ENCODE results near the gene PABPC3.

PABPC3 gene

DNA sequence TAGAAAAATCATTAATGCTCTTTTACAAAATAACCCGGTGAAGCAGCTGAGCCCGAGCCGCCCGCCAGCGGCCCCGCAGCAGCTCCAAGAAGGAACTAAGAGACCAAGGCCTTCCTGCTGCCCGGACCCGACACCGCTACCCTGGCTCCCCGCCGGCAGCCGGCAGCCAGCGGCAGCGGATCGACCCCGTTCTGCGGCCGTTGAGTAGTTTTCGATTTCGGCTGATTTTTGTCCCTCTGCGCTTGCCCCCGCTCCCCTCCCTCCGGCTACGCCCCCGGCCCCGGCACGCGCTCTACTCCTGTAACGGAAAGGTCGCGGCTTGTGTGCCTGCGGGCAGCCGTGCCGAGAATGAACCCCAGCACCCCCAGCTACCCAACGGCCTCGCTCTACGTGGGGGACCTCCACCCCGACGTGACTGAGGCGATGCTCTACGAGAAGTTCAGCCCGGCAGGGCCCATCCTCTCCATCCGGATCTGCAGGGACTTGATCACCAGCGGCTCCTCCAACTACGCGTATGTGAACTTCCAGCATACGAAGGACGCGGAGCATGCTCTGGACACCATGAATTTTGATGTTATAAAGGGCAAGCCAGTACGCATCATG lies at the start of gene PABPC3:
Gene PABPC3 (plus strand): TSS at position 286 of the 603 bp plus-strand sequence. CDS start 63 bp downstream, at position 349.
- peak in 1 of 2 donors; percentile 1 for DNase-seq

DNA sequence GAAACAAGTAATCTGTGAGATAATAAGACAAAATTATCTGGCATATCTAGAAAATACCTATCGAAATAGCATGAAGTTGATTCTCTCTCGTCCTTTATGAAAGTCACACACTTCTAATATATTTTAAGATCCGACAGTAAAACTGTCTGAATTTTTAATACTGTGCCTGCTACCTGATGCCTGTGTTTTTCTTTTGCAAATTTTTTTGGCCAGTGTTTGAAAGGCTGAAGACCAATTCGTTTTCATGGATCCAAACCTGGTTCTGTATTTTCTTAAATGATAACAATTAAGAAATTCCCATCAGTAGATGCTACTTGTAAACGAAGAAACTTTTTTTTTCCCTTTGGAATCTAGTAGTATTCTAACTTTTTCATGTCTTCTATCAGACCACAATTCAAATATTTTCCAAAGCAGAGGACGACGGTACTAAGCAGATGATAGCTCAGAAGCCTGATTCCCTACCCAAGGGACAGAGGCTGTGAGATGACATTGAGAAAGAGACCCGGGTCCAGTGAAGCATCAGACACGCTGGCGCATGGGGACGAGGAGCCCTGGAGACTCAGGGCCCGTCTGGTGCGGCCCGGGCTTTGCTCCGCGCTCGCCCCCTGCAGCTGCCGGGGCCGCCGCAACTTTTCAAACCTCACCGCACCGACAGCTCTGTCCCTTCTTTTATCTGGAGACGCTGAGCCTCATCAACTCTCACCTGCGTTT lies 49.5 kb upstream of the PABPC3 start:
- DNase-seq: no peak

DNA sequence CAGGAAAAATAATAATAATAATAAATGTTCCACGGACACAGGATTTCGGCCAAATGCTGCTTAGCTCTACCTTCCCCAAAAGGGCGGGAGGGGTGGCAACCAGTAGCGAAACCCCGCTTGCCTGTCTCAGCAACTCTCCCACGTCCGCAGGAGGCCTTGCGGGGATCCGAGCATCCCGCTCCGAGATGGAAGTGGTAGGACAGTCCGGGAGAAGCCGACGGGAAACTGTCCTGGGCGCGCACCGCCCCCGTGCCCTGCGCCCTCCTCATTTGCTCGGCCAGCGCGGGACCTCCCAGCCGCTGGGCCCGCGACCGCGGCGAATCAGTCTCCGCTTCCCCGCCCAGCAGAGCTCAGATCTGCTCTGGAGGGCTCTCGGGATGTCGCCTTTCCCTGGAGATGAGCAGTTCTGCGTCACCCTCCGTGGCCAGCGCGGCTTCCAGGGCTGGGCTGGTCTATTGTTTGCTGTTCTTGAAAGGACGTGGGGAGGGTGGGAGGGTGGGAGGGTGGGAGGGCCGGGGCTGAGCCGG lies 48.9 kb upstream of the PABPC3 start:
- DNase-seq: no peak

DNA sequence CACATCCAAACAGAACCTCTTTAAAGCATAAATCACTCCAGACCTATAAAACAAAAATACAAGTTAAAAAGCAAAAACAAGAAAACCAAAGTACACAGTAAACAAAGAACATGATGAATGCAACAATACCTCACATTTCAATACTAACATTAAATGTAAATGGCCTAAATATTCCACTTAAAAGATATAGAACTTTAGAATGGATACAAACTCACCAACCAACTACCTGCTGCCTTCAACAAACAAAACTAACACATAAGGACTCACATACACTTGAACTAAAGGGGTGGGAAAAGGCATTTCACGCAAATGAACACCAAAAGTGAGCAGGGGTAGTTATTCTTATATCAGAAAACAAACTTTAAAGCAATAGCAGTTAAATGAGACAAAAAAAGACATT lies 44.9 kb upstream of the PABPC3 start:
- no peak for DNase-seq

DNA sequence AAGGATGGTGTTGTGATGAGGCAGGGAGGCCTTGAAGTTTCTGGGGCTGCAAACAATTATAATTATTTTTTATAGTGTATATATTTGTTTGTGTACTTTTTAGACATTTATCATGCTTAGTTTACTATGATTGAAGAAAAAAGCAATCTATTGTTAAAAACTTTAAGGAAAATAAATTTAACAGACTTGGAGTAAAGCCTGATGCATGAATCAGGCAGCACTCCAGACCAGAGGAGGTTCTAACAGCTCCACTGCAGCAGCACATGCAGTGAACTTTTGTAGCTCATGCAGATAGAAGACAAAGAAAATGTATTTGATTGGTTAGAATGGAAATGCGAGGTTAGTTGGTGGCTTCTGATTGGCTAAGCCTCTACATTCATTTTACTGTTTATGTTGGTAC lies 36.8 kb upstream of the PABPC3 start:
- no peak for DNase-seq

DNA sequence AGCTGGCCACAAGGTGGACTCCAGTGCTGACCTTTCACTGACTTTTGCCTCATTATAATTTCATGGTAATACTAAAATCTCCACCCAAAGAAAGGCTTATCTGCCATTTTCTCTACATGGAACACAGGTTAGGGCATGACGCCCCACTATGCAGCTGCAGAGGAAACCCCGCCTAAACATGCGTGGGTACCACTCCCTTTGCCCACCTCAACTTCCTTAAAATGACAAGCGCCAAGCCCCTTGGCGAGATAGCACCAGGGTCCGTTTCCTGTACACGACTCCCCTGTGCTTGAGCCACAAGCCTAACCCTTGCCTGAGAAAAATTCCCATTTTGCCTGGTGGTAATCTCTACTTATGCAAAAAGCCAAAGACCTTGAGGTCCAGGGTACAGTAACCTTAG lies 36.0 kb upstream of the PABPC3 start:
- no peak for DNase-seq

DNA sequence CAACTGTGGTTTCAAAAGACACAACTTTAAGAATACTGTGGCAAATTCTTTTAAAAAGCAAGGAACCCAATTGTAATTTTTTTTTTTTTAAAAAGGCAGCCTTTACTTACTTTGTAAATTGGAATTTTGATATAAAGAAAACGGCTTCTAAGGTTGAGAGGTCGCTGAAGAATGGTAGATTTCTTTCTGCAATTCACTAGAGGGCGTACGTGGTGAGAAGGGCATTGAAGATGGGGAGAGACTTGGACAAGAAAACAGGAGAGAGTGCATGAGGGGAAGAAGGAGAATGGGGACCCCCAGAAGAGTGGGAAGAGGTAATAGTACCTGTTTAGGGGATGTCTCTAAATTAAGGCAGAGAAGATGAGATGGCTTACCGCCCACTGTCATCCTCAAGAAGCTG lies 33.5 kb upstream of the PABPC3 start:
- no peak for DNase-seq

DNA sequence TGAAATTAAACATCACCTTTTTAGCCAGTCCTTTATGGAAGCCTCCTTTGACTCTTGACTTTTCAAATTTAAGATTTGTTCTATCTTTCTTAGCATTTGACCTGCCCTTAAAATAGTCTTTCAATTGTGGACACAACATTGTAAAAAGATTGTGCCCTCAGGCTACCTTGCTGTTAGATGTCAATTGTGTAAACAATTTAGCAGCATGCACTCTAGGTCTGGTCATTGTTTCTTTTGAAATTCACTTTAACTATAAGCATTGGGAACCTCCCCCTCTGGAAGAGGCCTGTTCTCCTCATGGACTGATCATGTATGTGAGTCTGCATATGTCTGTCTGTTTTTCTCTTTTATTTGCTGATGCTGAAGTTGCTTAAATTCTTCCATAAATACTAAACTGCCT lies 31.5 kb upstream of the PABPC3 start:
- no peak for DNase-seq

DNA sequence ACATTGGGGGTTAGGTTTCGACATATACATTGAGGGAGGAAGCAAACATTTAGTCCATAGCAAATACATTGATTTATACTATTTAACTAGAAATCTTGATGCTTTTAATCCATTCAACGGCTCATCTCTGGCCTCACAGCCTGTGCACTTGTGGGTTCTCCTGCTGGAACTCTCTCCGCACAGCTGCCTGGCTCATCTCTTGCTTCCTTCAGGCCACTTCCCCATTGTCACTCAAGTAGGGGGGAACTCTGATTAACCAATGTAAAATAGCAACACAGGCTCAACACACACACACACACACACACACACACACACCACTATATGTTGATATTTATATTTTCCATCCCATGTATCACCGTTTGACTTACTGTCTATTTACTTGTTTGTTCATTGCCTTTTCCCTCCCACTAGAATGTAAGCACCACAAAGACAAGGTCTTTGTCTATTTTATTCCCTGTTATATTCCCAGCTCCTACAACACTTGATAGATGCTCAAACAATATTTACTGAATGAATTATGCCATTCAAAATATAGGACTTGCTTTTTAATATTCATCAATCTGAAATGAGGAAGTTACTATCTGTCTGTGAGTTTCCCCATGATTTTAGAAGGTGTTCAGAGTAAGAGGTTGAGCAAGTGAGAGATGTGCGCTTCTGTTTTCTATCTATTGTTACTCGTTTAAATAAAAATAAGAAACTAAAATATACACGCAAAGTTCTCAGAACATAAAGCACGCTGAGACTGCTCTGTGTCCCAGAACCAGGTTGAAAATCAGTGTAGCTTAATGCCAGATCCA lies 29.8 kb upstream of the PABPC3 start:
- no peak for DNase-seq

DNA sequence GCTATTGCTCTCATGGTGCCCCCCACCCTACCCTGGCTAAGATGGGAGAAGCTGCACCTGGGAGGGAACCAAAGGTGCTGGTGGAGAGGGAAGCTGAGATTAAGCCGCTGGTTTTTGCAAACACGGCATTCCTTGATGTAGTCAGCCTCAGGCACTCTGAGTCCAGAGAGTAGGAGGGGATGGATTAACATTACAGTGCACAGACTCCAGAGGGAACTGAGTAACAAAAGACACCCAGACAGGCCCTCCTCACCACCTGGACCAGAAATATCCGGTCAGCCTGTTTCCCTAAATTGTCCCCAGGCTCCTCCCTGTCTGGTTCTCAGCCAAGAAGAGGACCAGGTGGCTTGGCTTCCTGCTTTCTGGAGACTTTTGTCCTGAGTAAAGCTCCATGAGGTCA lies 28.9 kb upstream of the PABPC3 start:
- DNase-seq: no peak

DNA sequence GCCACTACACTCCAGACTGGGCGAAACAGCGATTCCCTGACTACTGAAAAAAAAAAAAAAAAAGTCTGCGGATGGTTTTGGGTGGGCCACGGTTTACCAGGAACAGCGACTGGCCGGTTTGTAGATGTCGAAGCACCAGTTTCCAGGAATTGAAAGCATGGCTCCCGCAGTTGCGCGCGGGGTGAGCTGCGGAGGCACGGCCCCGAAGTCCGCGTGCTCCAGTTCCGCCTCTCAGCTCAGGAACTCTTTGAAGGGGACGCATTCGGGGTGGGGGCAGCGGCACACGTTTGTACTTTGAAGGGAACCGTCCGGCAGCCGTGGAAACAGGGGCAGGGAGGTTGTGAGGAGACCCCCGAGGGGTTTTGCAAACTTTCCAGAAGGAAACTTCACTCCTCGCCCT lies 27.1 kb upstream of the PABPC3 start:
- no peak for DNase-seq

DNA sequence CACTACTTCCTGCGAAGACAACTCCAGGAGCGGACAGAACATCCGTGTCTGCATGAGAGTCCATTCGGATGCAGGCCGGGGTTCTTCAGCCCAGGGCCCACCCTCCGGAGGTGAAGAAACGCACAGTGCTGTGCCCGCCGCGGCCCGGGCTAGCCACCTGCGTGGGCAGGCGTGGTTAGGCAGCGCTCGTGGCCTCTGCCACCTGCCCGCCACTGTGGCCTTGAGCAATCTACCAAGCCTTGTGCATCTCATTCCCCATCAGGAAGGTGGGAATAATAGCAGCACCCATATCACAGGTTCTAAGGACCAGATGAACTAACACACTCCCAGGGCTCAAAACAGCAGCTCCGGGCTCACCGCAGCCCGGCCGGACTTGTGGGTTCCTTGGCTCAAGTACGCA lies 26.7 kb upstream of the PABPC3 start:
- no peak for DNase-seq

GRCh38 chr13:25069911-25070310 lies 26.0 kb upstream of the PABPC3 start:
- no peak for DNase-seq

- DNase-seq: no peak
Measured at GRCh38 chr13:25080773-25081172, 15.2 kb upstream of the PABPC3 start.

- DNase-seq: no peak
Measured at GRCh38 chr13:25084096-25084495, 11.8 kb upstream of the PABPC3 start.

- peak; percentile 5 to 7 for DNase-seq
Measured at GRCh38 chr13:25085125-25085742, 10.7 kb upstream of the PABPC3 start.

DNA sequence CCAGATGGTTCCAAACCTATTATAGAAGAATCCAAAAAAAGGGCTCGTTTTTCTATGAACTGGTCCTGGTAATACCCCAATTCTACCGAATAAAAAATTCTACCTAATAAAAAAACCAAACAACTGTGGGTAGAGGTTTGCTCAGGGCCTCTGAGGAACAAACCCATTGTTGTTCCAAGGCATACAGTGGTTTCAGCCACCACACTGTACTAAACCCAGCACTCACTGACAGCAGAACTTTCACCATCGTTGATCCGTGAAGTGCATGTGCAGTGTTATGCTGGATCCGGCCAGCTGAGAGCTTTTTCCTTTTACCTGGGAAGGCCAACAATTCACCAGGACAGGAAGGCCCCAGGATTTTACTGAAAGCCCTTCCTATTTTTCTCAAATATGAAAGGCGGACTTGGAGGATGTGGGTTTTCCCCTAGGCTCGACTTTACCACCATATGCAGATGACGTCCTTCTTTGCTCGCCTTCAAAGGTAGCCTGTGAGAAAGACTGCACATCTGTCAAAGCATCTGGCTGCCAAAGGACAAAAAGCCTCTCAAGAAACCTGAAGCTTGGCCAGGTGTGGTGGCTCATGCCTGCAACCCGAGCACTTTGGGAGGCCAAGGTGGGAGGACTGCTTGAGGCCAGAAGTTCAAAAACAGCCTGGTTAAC lies 7.2 kb upstream of the PABPC3 start:
- no peak for DNase-seq

- DNase-seq: no peak
Measured at GRCh38 chr13:25097426-25097825, 1.5 kb downstream of the PABPC3 start.

- DNase-seq: no peak
Measured at GRCh38 chr13:25103711-25104110, 7.8 kb downstream of the PABPC3 start.

GRCh38 chr13:25109341-25109740 lies 13.4 kb downstream of the PABPC3 start:
- no peak for DNase-seq

DNA sequence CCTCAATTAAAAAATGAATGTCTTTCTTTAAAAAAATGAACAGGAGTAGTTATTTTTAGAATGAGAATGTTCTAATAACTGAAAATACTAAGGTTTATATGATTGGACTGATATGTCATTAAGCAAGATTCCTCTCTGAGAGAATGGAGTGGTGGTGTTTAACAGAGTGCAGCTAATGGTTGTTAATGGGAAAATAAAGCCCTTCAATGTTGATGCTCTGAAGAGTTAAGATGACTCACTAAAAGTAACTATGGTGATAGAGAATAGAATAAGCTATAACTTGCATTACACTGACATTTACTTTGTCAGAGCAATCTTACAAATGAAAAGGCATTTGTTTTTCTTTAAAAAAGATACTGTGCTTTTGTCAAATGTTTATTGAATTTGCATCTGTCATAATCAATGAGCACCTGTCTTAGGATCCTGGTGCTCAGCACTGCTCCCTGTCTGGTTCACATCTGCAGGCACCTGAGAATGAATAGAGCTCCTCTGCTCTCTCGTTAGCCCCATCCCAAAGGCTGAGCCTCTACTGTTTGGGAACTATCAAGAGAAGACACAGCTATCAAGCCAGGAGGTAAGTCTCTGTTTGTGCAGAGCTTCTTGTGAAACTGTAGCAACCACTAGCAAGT lies 15.1 kb downstream of the PABPC3 start:
- no peak for DNase-seq

- DNase-seq: no peak
Measured at GRCh38 chr13:25111585-25111956, 15.6 kb downstream of the PABPC3 start.

Measured in stimulated activated CD4-positive, alpha-beta T cell treated with anti-CD3 and anti-CD28 coated beads, Interleukin-2, amount 100 ng/mL, for 48 hours (primary cell).